ENCODE results near the gene SUN2.
A peak's percentile ranks its signal among the peaks of the same experiment; 100 is the strongest.

Gene SUN2

GRCh38 chr22:38777087-38777671, 21.4 kb upstream of the SUN2 start:
- no peak for DNase-seq

- DNase-seq = no peak
These were observed 20.3 kb upstream of the SUN2 start for GRCh38 chr22:38776086-38776485.

GRCh38 chr22:38775656-38776055, 19.9 kb upstream of the SUN2 start:
- no peak for DNase-seq

- no peak for DNase-seq
These were observed 18.8 kb upstream of the SUN2 start for GRCh38 chr22:38774496-38775166.

GRCh38 chr22:38773363-38773946, 17.7 kb upstream of the SUN2 start:
- no peak for DNase-seq

GRCh38 chr22:38772623-38772873, 16.8 kb upstream of the SUN2 start:
- DNase-seq = no peak

- DNase-seq = no peak
These were observed 14.6 kb upstream of the SUN2 start for GRCh38 chr22:38770257-38770949.

- DNase-seq = no peak
These were observed 12.2 kb upstream of the SUN2 start for GRCh38 chr22:38768036-38768435.

GRCh38 chr22:38767313-38767712, 11.5 kb upstream of the SUN2 start:
- DNase-seq = no peak

GRCh38 chr22:38766076-38766777, 10.4 kb upstream of the SUN2 start:
- DNase-seq = peak; percentile 54

GRCh38 chr22:38762551-38762983, 6.8 kb upstream of the SUN2 start:
- DNase-seq = no peak

GRCh38 chr22:38761202-38762162, 5.7 kb upstream of the SUN2 start:
- DNase-seq = no peak

- DNase-seq = peak; percentile 75
These were observed 4.8 kb upstream of the SUN2 start for GRCh38 chr22:38760477-38761201.

- no peak for DNase-seq
These were observed 3.2 kb upstream of the SUN2 start for GRCh38 chr22:38759005-38759404.

GRCh38 chr22:38758276-38758945, 2.6 kb upstream of the SUN2 start:
- no peak for DNase-seq

GRCh38 chr22:38757464-38757757, 1.6 kb upstream of the SUN2 start:
- DNase-seq = no peak

GRCh38 chr22:38756711-38757463, 1.1 kb upstream of the SUN2 start:
- no peak for DNase-seq

- peak; percentile 73 for DNase-seq
These were observed 465 bp downstream of the SUN2 start for GRCh38 chr22:38755155-38755910.

GRCh38 chr22:38754751-38755154, 1.0 kb downstream of the SUN2 start:
- peak; percentile 50 for DNase-seq
